ENCODE data around the gene LRRC8C.
"Not testable (repeated sequence)": the region's sequence is repeated elsewhere in the genome, so short reads cannot be mapped to it uniquely, and the experiment has no call there.

Gene LRRC8C

GRCh38 chr1:89632657-89633247 is at the start of gene LRRC8C:
TSS of gene LRRC8C (plus strand) at chr1:89633120. CDS start at chr1:89686474, 53,354 bp downstream.
- DNase-seq (ENCODE audit: low read depth) = no peak

- no peak for DNase-seq (ENCODE audit: low read depth)
Measured at GRCh38 chr1:89584211-89584610, 48.7 kb upstream of the LRRC8C start.

GRCh38 chr1:89584781-89585180 is 48.1 kb upstream of the LRRC8C start:
- no peak for DNase-seq (ENCODE audit: low read depth)

- no peak for DNase-seq (ENCODE audit: low read depth)
Measured at GRCh38 chr1:89587729-89588161, 45.2 kb upstream of the LRRC8C start.

GRCh38 chr1:89588480-89588879 is 44.4 kb upstream of the LRRC8C start:
- no peak for DNase-seq (ENCODE audit: low read depth)

- no peak for DNase-seq (ENCODE audit: low read depth)
Measured at GRCh38 chr1:89589515-89589914, 43.4 kb upstream of the LRRC8C start.

- DNase-seq (ENCODE audit: low read depth) = no peak
Measured at GRCh38 chr1:89590341-89591080, 42.4 kb upstream of the LRRC8C start.

- DNase-seq (ENCODE audit: low read depth) = not testable (repeated sequence)
Measured at GRCh38 chr1:89592861-89593302, 40.0 kb upstream of the LRRC8C start.

GRCh38 chr1:89594096-89594740 is 38.7 kb upstream of the LRRC8C start:
- no peak for DNase-seq (ENCODE audit: low read depth)

GRCh38 chr1:89596698-89597097 is 36.2 kb upstream of the LRRC8C start:
- DNase-seq (ENCODE audit: low read depth) = no peak

GRCh38 chr1:89598450-89599331 is 34.2 kb upstream of the LRRC8C start:
- no peak for DNase-seq (ENCODE audit: low read depth)

GRCh38 chr1:89599332-89599630 is 33.6 kb upstream of the LRRC8C start:
- DNase-seq (ENCODE audit: low read depth) = no peak

- DNase-seq (ENCODE audit: low read depth) = no peak
Measured at GRCh38 chr1:89600451-89601224, 32.3 kb upstream of the LRRC8C start.

- DNase-seq (ENCODE audit: low read depth) = no peak
Measured at GRCh38 chr1:89602871-89603404, 30.0 kb upstream of the LRRC8C start.

GRCh38 chr1:89603651-89604413 is 29.1 kb upstream of the LRRC8C start:
- peak; percentile 29 for DNase-seq (ENCODE audit: low read depth)

GRCh38 chr1:89604414-89604735 is 28.5 kb upstream of the LRRC8C start:
- DNase-seq (ENCODE audit: low read depth) = no peak

- DNase-seq (ENCODE audit: low read depth) = no peak
Measured at GRCh38 chr1:89605692-89606091, 27.2 kb upstream of the LRRC8C start.

GRCh38 chr1:89606227-89606980 is 26.5 kb upstream of the LRRC8C start:
- no peak for DNase-seq (ENCODE audit: low read depth)

- no peak for DNase-seq (ENCODE audit: low read depth)
Measured at GRCh38 chr1:89607156-89607555, 25.8 kb upstream of the LRRC8C start.

Measured in stromal cell of bone marrow (primary cell).